SJCRH30 (cell line): Measurements from ENCODE around the gene CDKN2AIP. TPM values are rescaled to one million over a fixed set of nuclear protein-coding genes. Genes with fewer than 3 reads are reported as not detected.

Source experiments
- DNase-seq, 2 experiments: peaks; one replicate each; pipeline ENCODE4 v3.0.0-alpha.2; 2015 to 2020
- H3K27ac ChIP-seq: fragments of 250-450 bp; sonication (Bioruptor Pico); 2 replicates; pipeline ENCODE4 v1.5.1; 2020; ENCODE audit warnings: mild to moderate bottlenecking, moderate library complexity
- H3K27me3 ChIP-seq: fragments of 250-450 bp; sonication (Bioruptor Pico); 2 replicates; pipeline ENCODE4 v1.5.1; 2020; ENCODE audit warnings: mild to moderate bottlenecking, moderate library complexity
- H3K36me3 ChIP-seq: fragments of 250-450 bp; sonication (Bioruptor Pico); 2 replicates; pipeline ENCODE4 v1.5.1; 2020; ENCODE audit warnings: mild to moderate bottlenecking, moderate library complexity
- H3K4me1 ChIP-seq: fragments of 250-450 bp; sonication (Bioruptor Pico); 2 replicates; pipeline ENCODE4 v1.5.1; 2020; ENCODE audit warnings: mild to moderate bottlenecking, moderate library complexity
- H3K4me3 ChIP-seq: fragments of 250-450 bp; sonication (Bioruptor Pico); 2 replicates; pipeline ENCODE4 v1.5.1; 2020; ENCODE audit warnings: mild to moderate bottlenecking, moderate library complexity
- H3K9me3 ChIP-seq: fragments of 250-450 bp; sonication (Bioruptor Pico); replicated peaks from 2 replicates; pipeline ENCODE4 v1.5.1; 2020; ENCODE audit warnings: mild to moderate bottlenecking, moderate library complexity
- total RNA-seq: library from RNA; depleted of rRNA; stranded (reverse); fragments of >200 nt; shearing (Covaris generic); gene quantifications from 2 replicates; pipeline ENCODE4 v1.2.3, GENCODE V29; 2014; rRNA removed

Gene CDKN2AIP
- total RNA-seq, 1 experiment from 2014 or later, result 19.5 TPM

DNA sequence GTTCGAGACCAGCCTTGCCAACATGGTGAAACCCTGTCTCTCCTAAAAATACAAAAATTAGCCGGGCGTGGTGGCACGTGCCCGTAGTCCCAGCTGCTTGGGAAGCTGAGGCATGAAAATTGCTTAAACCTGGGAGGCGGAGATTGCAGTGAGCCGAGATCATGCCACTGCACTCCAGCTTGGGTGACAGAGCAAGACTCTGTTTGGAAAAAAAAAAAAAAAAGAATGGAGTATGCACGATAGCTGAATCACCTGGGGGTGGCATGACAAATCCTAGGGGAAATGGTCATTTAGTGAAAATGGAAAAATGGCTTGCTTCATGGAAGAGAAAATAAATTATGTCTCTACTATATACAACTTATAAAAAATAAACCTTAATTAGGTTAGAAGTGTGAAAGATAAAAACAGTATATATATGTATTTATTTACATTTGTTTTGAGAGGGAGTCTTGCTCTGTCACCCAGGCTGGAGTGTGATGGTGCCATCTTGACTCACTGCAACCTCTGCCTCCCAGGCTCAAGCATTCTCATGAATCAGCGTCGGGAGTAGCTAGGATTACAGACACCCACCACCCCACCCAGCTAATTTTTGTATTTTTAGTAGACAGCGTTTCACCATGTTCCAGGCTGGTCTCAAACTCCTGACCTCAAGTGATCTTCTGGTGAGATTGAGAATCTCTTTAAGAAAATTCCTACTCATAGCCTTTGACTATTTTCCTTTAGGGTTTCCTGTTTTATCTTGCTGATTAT lies 41.1 kb downstream of the CDKN2AIP start:
- DNase-seq, result no peak
- Histone ChIP-seq H3K9me3 (no peaks in the 10 kb centered on the region), H3K27me3 (no peaks in the 10 kb centered on the region), H3K4me1 (no peaks in the 10 kb centered on the region), H3K27ac (no peak overlapping the region), H3K4me3 (no peak overlapping the region), H3K36me3 (no peaks in the 10 kb centered on the region)

DNA sequence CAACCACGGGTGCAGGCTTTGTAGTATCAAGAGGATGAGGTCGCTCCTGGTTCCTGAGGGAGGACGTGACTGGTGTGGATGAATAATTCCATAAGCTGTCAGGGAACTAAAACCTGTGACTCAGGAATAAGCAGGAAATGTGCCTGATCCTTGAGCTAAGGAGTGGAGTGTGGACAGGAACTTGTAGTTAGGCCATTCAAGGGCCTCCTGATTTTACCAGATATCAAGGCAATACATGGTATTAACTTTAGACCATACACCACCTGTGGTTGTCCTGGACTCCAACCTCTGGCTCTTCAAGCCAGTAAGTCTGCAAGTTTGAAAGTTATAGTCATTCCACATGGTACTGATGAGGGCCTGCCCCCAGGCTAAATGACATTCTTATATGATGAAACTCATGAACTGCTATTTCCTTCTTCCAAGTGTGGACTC lies 48.4 kb downstream of the CDKN2AIP start:
- DNase-seq, result peak; percentile 5 to 14
- no peaks in the 10 kb centered on the region for H3K4me1 ChIP-seq
- H3K27me3 ChIP-seq, result no peaks in the 10 kb centered on the region
- no peak overlapping the region for H3K4me3 ChIP-seq
- no peaks in the 10 kb centered on the region for H3K9me3 ChIP-seq
- H3K27ac ChIP-seq, result no peak overlapping the region
- no peaks in the 10 kb centered on the region for H3K36me3 ChIP-seq

DNA sequence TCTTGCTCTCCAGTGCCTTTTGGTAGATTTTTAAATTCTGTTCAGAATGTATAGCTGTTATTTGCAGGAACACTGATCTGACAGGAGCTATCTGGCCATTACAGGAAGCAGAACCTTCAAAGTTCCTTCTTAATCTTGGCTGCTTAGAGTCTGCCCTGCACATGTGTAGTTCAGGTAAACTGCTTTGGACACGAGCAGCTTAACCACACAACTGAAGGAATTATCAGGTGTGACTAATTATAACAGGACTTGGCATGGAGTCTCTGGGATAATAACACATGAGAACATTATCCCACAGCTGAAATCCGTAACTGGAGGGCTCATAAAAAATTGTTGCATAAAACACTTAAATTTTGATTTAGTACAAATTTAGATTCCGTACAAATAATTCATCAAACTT lies 48.8 kb downstream of the CDKN2AIP start:
- H3K9me3 ChIP-seq, result no peaks in the 10 kb centered on the region
- H3K27me3 ChIP-seq, result no peaks in the 10 kb centered on the region
- no peak overlapping the region for H3K4me3 ChIP-seq
- no peaks in the 10 kb centered on the region for H3K4me1 ChIP-seq
- no peak overlapping the region for H3K27ac ChIP-seq
- H3K36me3 ChIP-seq, result no peaks in the 10 kb centered on the region
- DNase-seq, result peak in 1 of 2 experiments; percentile 1

DNA sequence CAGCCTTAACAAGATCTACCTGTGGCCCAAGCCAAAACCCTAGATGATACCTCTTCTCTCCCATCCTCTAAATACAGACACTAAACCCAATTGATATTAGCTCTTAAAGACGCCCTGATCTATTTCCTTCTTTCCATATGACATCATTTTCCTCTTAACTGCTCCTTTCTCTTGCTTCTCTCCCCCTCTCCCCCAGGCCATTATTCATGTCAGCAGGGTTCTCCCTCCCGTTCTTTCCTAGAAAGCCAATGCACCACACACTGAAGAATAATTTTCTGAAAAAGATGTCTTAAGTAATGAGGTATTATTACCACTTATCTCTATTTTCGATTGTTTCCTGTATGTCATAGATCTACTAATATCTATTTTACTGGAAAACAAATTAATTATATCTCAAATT lies 50.7 kb downstream of the CDKN2AIP start:
- Histone ChIP-seq H3K4me3 (no peak overlapping the region), H3K4me1 (no peaks in the 10 kb centered on the region), H3K36me3 (no peaks in the 10 kb centered on the region), H3K27me3 (no peaks in the 10 kb centered on the region), H3K9me3 (no peaks in the 10 kb centered on the region), H3K27ac (no peak overlapping the region)
- DNase-seq, result no peak

Other genes with a start within 250 kb of the CDKN2AIP start
- not detected in 2 replicates for gene CLDN22, start 124.4 kb upstream of the CDKN2AIP start, total RNA-seq
- gene CLDN24, start 122.2 kb upstream of the CDKN2AIP start, total RNA-seq, result not detected in 2 replicates
- gene ING2, start 60.4 kb downstream of the CDKN2AIP start, total RNA-seq, result 11.6 and 11.8 TPM in 2 replicates
- 25.2 and 26.3 TPM in 2 replicates for gene RWDD4, start 214.5 kb downstream of the CDKN2AIP start, total RNA-seq
- 22.3 and 23.5 TPM in 2 replicates for gene TRAPPC11, start 214.7 kb downstream of the CDKN2AIP start, total RNA-seq